Choroid plexus epithelial cell (primary cell): Measurements from ENCODE around the gene LARP4B.

Source experiments
- DNase-seq: peaks from one replicate; pipeline ENCODE4 v3.0.0-alpha.2; 2010; ENCODE audit warnings: low read depth
- H3K4me3 ChIP-seq: 2 replicates; pipeline ENCODE4 v1.5.1; 2011; ENCODE audit warnings: low read depth, mild to moderate bottlenecking, control low read depth, low read length, moderate library complexity
- TF ChIP-seq, protein P1 (sequence below): conservative IDR thresholded peaks from 2 replicates; pipeline ENCODE4 v1.5.1; 2011; ENCODE audit warnings: low read depth, mild to moderate bottlenecking, control low read depth, inconsistent platforms, low read length, moderate library complexity

LARP4B gene

GRCh38 chr10:966466-967235, 35.1 kb upstream of the LARP4B start:
- TF ChIP-seq, protein P1, sequence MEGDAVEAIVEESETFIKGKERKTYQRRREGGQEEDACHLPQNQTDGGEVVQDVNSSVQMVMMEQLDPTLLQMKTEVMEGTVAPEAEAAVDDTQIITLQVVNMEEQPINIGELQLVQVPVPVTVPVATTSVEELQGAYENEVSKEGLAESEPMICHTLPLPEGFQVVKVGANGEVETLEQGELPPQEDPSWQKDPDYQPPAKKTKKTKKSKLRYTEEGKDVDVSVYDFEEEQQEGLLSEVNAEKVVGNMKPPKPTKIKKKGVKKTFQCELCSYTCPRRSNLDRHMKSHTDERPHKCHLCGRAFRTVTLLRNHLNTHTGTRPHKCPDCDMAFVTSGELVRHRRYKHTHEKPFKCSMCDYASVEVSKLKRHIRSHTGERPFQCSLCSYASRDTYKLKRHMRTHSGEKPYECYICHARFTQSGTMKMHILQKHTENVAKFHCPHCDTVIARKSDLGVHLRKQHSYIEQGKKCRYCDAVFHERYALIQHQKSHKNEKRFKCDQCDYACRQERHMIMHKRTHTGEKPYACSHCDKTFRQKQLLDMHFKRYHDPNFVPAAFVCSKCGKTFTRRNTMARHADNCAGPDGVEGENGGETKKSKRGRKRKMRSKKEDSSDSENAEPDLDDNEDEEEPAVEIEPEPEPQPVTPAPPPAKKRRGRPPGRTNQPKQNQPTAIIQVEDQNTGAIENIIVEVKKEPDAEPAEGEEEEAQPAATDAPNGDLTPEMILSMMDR: no peak
- H3K4me3 ChIP-seq: no peak overlapping the region
- no peak for DNase-seq

DNA sequence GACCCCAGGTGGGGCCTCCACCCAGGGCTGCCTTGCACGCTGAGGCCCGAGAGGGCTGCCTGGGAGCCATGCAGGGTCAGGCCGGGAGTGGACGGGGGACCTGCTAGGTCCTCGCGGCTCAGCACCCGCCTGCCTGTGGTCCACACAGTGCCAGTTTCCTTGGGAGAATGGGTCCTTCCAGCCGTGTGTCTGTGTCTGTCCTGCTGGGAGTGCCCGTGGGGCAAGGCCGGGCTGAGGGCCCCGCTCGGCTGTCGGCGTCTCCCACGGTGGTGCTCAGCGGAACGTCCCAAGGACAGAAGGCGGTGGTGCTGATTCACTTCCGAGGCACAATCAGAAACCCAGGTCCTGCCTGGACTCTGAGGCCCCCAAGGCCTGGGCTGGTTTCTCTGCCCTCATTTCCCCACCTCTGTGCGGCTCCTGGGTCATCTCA, 33.5 kb upstream of the LARP4B start:
- no peak overlapping the region for H3K4me3 ChIP-seq
- TF ChIP-seq, protein P1: no peak
- DNase-seq: no peak

DNA sequence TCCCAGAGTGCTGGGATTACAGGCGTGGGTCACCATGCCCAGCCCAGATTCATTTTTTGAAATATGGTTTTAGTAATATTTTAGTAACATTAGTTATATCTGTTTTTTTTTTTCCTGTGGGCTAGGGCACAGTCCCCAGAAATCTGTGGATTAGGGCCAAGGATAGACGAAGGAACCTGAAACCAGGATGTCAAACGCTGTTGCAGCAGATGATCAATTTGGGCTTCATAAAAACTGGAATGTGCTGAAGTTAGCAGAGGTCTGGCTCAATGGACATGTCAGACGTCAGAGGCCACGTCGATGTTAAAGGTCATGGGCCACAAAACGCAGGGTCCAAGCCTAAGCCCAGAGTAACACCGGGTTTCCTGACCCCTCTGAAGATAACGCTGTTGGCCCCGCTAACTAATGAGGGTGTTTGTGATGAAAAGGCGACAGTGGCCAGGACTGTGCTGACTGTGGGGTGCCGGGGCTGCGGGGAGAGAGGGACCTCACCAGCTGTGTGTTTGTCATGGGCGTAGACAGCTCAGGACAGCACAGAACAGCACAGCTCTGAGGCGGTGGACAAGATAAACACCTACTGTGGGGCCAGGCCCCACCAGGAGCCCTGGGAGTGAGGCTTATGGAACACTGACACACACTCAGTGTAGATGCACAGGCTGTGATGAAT, 32.9 kb upstream of the LARP4B start:
- no peak for DNase-seq
- TF ChIP-seq, protein P1: no peak
- H3K4me3 ChIP-seq: no peak overlapping the region

DNA sequence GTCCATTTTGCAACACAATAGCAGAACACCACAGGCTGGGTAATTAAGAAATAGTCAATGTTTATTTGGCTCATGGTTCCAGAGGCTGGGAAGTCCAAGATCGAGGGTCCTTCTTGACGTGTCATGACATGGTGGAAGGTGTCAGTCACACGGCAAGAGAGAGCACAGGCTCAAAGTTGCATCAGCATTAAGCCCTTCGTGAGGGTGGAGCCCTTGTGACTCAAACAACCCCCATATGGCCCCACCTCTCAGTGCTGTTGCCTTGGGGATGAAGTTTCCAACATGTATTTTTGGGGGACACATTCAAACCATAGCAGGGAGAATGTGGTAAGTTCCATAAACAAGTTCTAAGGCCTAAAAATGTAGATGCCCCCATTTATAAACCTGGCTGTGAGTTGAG, 32.1 kb upstream of the LARP4B start:
- DNase-seq: no peak
- TF ChIP-seq, protein P1: no peak
- no peak overlapping the region for H3K4me3 ChIP-seq

- DNase-seq: no peak
- TF ChIP-seq, protein P1: no peak
- no peak overlapping the region for H3K4me3 ChIP-seq
Observed at GRCh38 chr10:963186-963585, 31.7 kb upstream of the LARP4B start.

- TF ChIP-seq, protein P1: no peak
- DNase-seq: no peak
Observed at GRCh38 chr10:962342-962741, 30.8 kb upstream of the LARP4B start.

More at GRCh38 chr10:962342-962741, 30.8 kb upstream of the LARP4B start:
- H3K4me3 ChIP-seq: no peak overlapping the region
